ENCODE results near the gene CCDC38. TPM values are rescaled to one million over a fixed set of nuclear protein-coding genes. Genes with fewer than 3 reads are reported as not detected.

Gene CCDC38
- total and polyA plus RNA-seq, 9 donors: 0.22 to 0.37 (median 0.25) TPM; not detected in 6

- Histone ChIP-seq H3K27ac (no peak overlapping the region), H3K9me3 (no peaks in the 10 kb centered on the region), H3K27me3 (no peaks in the 10 kb centered on the region), H3K4me1 (ENCODE audit: insufficient read depth) (no peaks in the 10 kb centered on the region), H3K4me3 (no peak overlapping the region), H3K36me3 (no peaks in the 10 kb centered on the region)
- no peak for DNase-seq
- 86 to 94% (median 93%) methylated on average over 4 of the region's 4 CpGs for WGBS, 3 donors
- TF ChIP-seq EP300 (IDR thresholded peaks at IDR 0.05) (no peak), POLR2A (IDR thresholded peaks at IDR 0.05) (no peak), CTCF (IDR thresholded peaks at IDR 0.05) (no peak)
- intact Hi-C loops (cut with DNase I): no loop called here
These were observed 59.5 kb downstream of the CCDC38 start for GRCh38 chr12:95882873-95883272.

GRCh38 chr12:95882080-95882479, 60.3 kb downstream of the CCDC38 start:
- DNase-seq: no peak
- Histone ChIP-seq H3K4me1 (ENCODE audit: insufficient read depth) (no peaks in the 10 kb centered on the region), H3K27me3 (no peaks in the 10 kb centered on the region), H3K9me3 (no peaks in the 10 kb centered on the region), H3K4me3 (no peak overlapping the region), H3K27ac (no peak overlapping the region), H3K36me3 (no peaks in the 10 kb centered on the region)
- 23 to 36% (median 26%) methylated on average over 1 of the region's 1 CpG for WGBS, 3 donors
- TF ChIP-seq POLR2A (IDR thresholded peaks at IDR 0.05) (no peak), EP300 (IDR thresholded peaks at IDR 0.05) (no peak), CTCF (IDR thresholded peaks at IDR 0.05) (no peak)
- intact Hi-C loops (cut with DNase I): no loop called here

- Histone ChIP-seq H3K36me3 (no peaks in the 10 kb centered on the region), H3K9me3 (no peaks in the 10 kb centered on the region), H3K4me1 (ENCODE audit: insufficient read depth) (no peaks in the 10 kb centered on the region), H3K27me3 (no peaks in the 10 kb centered on the region), H3K4me3 (no peak overlapping the region), H3K27ac (no peak overlapping the region)
- intact Hi-C loops (cut with DNase I): no loop called here
- no peak for DNase-seq
- TF ChIP-seq CTCF (IDR thresholded peaks at IDR 0.05): no peak
- TF ChIP-seq POLR2A (IDR thresholded peaks at IDR 0.05): no peak
- no peak for TF ChIP-seq EP300 (IDR thresholded peaks at IDR 0.05)
- 43 to 60% (median 44%) methylated on average over 3 of the region's 3 CpGs for WGBS, 3 donors
These were observed 61.0 kb downstream of the CCDC38 start for GRCh38 chr12:95881331-95881955.

GRCh38 chr12:95880895-95881294, 61.5 kb downstream of the CCDC38 start:
- no peak overlapping the region for H3K27ac ChIP-seq
- intact Hi-C loops (cut with DNase I): no loop called here
- no peaks in the 10 kb centered on the region for H3K27me3 ChIP-seq
- H3K4me3 ChIP-seq: no peak overlapping the region
- no peaks in the 10 kb centered on the region for H3K36me3 ChIP-seq
- DNase-seq: no peak
- TF ChIP-seq POLR2A (IDR thresholded peaks at IDR 0.05): no peak
- TF ChIP-seq CTCF (IDR thresholded peaks at IDR 0.05): no peak
- TF ChIP-seq EP300 (IDR thresholded peaks at IDR 0.05): no peak
- H3K9me3 ChIP-seq: no peaks in the 10 kb centered on the region
- no peaks in the 10 kb centered on the region for H3K4me1 ChIP-seq (ENCODE audit: insufficient read depth)
- WGBS, 3 donors: 87 to 91% (median 90%) methylated on average over 1 of the region's 1 CpG

All from ovary (tissue), 9 donors.